GF-D8 (cell line): ENCODE results near the gene MXRA7.
"Not testable (repeated sequence)": the region's sequence is repeated elsewhere in the genome, so short reads cannot be mapped to it uniquely, and the experiment has no call there.

Experiments
- DNase-seq: peaks from one replicate; lab custom pipeline; 2025; lab: John Stamatoyannopoulos, UW

Gene MXRA7

DNA sequence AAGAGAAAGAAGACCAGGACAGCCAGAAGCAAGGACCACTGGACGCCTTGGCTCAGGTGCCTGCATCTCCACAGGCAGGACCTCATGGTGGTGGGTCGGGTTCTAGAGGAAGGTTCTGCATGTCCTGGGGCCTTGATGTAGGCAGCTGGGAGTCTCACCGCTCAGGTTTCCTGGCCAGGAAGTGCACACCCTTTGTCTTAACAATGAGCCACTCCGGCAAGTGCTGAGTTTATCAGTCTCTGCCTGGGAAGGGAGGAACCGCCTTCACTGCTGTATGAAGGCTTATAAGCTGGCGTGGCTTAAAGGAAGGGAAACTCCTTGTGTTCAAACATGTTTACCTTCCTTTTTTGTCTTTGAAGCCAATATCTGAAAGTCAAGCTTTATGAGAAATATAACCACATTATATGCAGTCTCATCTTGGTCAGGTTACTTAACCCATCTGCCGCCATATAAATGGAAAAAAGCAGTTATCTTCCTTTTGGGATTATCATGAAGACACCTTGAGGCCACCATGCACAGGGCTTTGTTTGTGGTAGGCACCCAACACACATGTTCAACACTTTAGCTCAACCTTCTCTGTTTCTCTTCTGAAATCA, 67.1 kb downstream of the MXRA7 start, which contains the start of gene ST6GALNAC1:
TSS of gene ST6GALNAC1 (minus strand) at position 205 of the 596 bp plus-strand sequence. CDS start at position 86, 119 bp downstream.
- DNase-seq, result no peak

- DNase-seq, result no peak
These were observed 67.8 kb downstream of the MXRA7 start for GRCh38 chr17:76642994-76643393.

GRCh38 chr17:76642032-76642561, 68.7 kb downstream of the MXRA7 start:
- no peak for DNase-seq

DNA sequence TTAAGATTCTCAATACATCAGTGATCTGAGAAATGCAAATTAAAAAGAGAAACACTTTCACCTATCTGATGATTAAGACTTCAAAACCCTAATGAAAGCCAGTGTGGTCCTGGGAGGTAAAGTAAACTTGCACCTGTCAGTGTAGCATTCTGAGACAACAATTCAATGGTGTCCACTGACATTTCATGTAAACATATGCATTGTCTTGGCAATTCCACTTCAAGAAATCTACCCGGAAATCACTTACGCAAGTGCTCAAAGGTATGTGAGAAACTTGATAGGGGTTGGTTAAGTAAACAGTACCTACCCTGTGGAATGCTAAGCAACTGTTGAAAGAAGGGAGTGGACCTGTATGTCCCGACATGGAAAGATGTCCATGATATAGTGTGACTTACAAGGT, 69.3 kb downstream of the MXRA7 start:
- DNase-seq, result peak; percentile 49

DNA sequence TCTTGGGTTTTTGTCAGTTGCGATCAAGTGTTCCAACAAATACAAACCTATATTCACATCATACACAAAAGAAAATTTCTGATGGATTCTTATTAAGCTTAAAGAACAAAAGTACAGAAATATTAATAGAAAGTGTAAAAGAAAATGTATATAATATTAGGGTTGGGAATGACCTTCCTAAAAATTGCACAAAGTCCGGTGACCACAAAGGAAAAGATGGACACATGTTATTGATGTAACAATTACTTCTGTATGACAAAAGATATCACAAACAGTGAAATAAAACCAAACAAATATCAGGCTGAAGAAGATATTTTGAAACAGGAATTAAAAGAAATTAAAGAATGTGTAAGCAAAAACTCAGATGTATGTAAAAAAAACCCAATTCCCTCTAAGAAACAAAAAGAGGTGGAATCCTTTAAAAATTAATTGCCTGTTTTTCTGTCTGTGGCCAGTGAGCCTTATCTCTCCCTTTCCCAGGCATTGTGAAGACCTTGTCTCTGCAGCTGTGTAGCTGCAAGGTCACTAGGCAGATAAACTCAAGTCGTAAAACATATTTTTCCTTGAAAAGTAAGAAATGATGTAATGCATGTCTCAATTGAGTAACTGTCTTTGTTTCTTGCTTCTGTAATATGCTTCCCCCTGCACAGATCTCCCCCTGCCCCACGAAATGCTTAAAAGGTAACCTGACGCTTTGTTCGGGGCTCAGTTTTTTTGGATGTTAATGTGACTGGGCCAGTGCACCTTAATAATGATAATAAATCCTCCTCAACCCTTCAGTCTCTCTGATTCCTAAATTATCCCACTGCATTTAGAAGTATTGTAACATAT, 70.0 kb downstream of the MXRA7 start:
- peak; percentile 84 for DNase-seq

GRCh38 chr17:76638263-76638662, 72.5 kb downstream of the MXRA7 start:
- DNase-seq, result no peak

DNA sequence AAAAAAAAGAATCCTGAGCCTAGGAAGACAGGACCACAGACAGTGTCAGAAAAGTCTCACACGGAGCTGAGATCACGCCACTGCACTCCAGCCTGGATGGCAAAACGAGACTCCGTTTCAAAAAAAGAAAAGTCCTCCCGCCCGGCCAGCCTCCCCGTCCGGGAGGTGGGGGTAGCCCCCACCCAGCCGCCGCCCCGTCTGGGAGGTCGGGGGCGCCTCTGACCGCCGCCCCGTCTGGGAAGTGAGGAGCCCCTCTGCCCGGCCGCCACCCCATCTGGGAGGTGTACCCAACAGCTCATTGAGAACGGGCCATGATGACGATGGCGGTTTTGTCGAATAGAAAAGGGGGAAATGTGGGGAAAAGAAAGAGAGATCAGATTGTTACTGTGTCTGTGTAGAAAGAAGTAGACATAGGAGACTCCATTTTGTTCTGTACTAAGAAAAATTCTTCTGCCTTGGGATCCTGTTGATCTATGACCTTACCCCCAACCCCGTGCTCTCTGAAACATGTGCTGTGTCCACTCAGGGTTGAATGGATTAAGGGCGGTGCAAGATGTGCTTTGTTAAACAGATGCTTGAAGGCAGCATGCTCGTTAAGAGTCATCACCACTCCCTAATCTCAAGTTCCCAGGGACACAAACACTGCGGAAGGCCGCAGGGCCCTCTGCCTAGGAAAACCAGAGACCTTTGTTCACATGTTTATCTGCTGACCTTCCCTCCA, 74.1 kb downstream of the MXRA7 start:
- DNase-seq, result not testable (repeated sequence)

GRCh38 chr17:76635659-76636360, 75.0 kb downstream of the MXRA7 start:
- DNase-seq, result no peak

DNA sequence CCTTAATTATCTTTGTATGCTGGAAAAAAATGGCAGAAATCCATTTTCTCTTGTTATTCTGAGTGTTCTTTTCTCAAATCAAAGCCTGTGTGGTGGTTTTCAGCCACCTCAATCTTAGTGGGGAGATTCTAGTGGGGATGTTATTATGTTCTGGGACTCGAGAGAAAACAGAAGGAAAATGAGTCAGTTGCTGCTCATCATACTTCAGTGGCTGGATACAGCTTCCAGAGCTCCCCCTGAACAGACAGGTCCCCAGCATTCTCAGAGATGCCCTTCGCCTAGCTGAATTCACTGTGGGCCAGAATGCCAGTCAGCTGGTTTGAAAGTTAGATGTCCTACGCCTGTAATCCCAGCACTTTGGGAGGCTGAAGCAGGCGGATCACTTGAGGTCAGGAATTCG, 75.7 kb downstream of the MXRA7 start:
- no peak for DNase-seq

DNA sequence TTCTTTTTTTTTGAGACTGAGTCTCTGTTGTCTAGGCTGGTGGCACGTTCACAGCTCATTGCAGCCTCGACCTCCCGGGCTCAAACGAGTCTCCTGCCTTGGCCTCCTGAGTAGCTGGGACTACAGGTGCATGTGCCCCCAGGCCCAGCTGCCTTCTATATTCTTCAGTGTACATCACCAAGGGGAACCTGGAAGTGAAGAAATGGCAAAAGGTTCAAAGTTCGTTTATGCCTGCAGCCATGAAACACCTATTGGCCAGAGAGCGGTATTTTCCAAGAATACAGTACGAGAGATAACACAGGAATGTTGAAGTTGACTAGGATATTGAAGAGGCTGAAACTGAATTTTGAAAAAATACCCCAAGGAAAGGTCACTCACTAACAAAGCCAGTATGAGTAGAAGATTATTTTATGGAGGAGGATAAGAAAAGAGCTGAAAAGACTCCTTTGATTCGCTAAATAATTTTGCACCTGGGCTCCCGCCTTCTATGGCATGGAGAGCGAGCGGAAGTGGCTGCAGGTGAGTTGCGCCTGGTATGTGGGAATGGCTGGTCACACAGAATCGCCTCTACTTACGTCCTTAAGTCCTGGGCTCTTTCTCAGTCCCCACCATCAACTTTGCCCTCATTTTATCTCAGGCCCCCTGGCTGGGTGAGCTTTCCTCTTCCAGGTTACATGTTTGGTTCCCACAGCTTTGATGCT, 77.0 kb downstream of the MXRA7 start:
- DNase-seq, result no peak

- DNase-seq, result no peak
These were observed 78.8 kb downstream of the MXRA7 start for GRCh38 chr17:76631821-76632565.

- DNase-seq, result no peak
These were observed 80.6 kb downstream of the MXRA7 start for GRCh38 chr17:76630151-76630550.
